Measurements from ENCODE around the gene LRCH4. TPM values are rescaled to one million over a fixed set of nuclear protein-coding genes. Genes with fewer than 3 reads are reported as not detected.
A peak's percentile ranks its signal among the peaks of the same experiment; 100 is the strongest.

Gene LRCH4
- total and polyA plus RNA-seq, 2 of the 13 experiments (the other 11 are each of a cell fraction or from before 2014, with no cell fraction given) = 7.0 to 9.3 TPM

- TF ChIP-seq, protein P1, sequence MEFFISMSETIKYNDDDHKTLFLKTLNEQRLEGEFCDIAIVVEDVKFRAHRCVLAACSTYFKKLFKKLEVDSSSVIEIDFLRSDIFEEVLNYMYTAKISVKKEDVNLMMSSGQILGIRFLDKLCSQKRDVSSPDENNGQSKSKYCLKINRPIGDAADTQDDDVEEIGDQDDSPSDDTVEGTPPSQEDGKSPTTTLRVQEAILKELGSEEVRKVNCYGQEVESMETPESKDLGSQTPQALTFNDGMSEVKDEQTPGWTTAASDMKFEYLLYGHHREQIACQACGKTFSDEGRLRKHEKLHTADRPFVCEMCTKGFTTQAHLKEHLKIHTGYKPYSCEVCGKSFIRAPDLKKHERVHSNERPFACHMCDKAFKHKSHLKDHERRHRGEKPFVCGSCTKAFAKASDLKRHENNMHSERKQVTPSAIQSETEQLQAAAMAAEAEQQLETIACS (CRISPR knock-in tag; IDR thresholded peaks at IDR 0.05) = no peak
- TF ChIP-seq ZFY (CRISPR knock-in tag; IDR thresholded peaks at IDR 0.05) = no peak
- peak; percentile 7; the same call in 1 of the 2 replicates for TF ChIP-seq ZNF839 (CRISPR knock-in tag; IDR thresholded peaks at IDR 0.05; ENCODE audit: borderline replicate concordance)
- 0 out of 2 replicates have a peak, but pooled peaks have one; percentile 28 for TF ChIP-seq NPAS2 (CRISPR knock-in tag; IDR thresholded peaks at IDR 0.05; ENCODE audit: borderline replicate concordance)
- peak; percentile 79; the same call in 1 of the 2 replicates for TF ChIP-seq HMGXB3 (CRISPR knock-in tag; IDR thresholded peaks at IDR 0.05; ENCODE audit: borderline replicate concordance)
- TF ChIP-seq HNRNPK (IDR thresholded peaks at IDR 0.05; ENCODE audit: low read depth, low read length, poor library complexity, severe bottlenecking) = no peak
- peak; percentile 35 for TF ChIP-seq ASH2L (IDR thresholded peaks at IDR 0.05; ENCODE audit: insufficient read length, low read depth, low read length)
- no peak; the same call in none of the 2 replicates for TF ChIP-seq TMF1 (CRISPR knock-in tag; IDR thresholded peaks at IDR 0.05; ENCODE audit: low read depth)
- TF ChIP-seq ZNF333 (CRISPR knock-in tag; IDR thresholded peaks at IDR 0.05; ENCODE audit: borderline replicate concordance) = no peak
- TF ChIP-seq, protein P2, sequence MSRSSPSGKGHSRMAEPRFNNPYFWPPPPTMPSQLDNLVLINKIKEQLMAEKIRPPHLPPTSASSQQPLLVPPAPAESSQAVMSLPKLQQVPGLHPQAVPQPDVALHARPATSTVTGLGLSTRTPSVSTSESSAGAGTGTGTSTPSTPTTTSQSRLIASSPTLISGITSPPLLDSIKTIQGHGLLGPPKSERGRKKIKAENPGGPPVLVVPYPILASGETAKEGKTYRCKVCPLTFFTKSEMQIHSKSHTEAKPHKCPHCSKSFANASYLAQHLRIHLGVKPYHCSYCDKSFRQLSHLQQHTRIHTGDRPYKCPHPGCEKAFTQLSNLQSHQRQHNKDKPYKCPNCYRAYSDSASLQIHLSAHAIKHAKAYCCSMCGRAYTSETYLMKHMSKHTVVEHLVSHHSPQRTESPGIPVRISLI (CRISPR knock-in tag; IDR thresholded peaks at IDR 0.05; ENCODE audit: borderline replicate concordance) = peak; percentile 58; the same call in 1 of the 2 replicates
- TF ChIP-seq YY1 (IDR thresholded peaks at IDR 0.05; ENCODE audit: insufficient read depth, insufficient replicate concordance, low read depth, low read length) = peak; percentile 52
- TF ChIP-seq ZNF703 (CRISPR knock-in tag; IDR thresholded peaks at IDR 0.05; ENCODE audit: borderline replicate concordance) = 0 out of 2 replicates have a peak, but pooled peaks have one; percentile 3
- TF ChIP-seq ZFYVE20 (CRISPR knock-in tag; IDR thresholded peaks at IDR 0.05; ENCODE audit: borderline replicate concordance, low read depth) = no peak
- TF ChIP-seq, protein P3, sequence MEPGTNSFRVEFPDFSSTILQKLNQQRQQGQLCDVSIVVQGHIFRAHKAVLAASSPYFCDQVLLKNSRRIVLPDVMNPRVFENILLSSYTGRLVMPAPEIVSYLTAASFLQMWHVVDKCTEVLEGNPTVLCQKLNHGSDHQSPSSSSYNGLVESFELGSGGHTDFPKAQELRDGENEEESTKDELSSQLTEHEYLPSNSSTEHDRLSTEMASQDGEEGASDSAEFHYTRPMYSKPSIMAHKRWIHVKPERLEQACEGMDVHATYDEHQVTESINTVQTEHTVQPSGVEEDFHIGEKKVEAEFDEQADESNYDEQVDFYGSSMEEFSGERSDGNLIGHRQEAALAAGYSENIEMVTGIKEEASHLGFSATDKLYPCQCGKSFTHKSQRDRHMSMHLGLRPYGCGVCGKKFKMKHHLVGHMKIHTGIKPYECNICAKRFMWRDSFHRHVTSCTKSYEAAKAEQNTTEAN (CRISPR knock-in tag; conservative IDR thresholded peaks at IDR 0.05) = no peak; the same call in 1 of the 2 replicates
- no peak for TF ChIP-seq HMGA1 (CRISPR knock-in tag; conservative IDR thresholded peaks at IDR 0.05)
- TF ChIP-seq SP5 (CRISPR knock-in tag; IDR thresholded peaks at IDR 0.05; ENCODE audit: borderline replicate concordance, low read depth) = no peak; the same call in 1 of the 2 replicates
- no peak; the same call in 1 of the 2 replicates for TF ChIP-seq ZKSCAN8 (CRISPR knock-in tag; IDR thresholded peaks at IDR 0.05; ENCODE audit: borderline replicate concordance)
- no peak; the same call in 1 of the 2 replicates for TF ChIP-seq MEIS2 (CRISPR knock-in tag; IDR thresholded peaks at IDR 0.05)
These were observed 16.8 kb downstream of the LRCH4 start (continued) for GRCh38 chr7:100568896-100569844.

Measured in HepG2 (cell line).